GM19099 (cell line): ENCODE measurements around the gene RYR1.

Experiments used
- POLR2A ChIP-seq: IDR thresholded peaks from 3 replicates; pipeline ENCODE4 v1.6.1; 2011; ENCODE audit warnings: low read depth; ENCODE audit not compliant: insufficient read length; ENCODE audit errors: extremely low read depth

Gene RYR1

GRCh38 chr19:38561658-38562057 lies 128.2 kb downstream of the RYR1 start:
- no peak for TF ChIP-seq POLR2A

- no peak for TF ChIP-seq POLR2A
Measured at GRCh38 chr19:38562096-38562495, 128.6 kb downstream of the RYR1 start.

- TF ChIP-seq POLR2A: no peak
Measured at GRCh38 chr19:38563475-38563874, 130.0 kb downstream of the RYR1 start.

- TF ChIP-seq POLR2A: no peak
Measured at GRCh38 chr19:38564981-38565690, 131.6 kb downstream of the RYR1 start.

GRCh38 chr19:38565691-38566105 lies 132.2 kb downstream of the RYR1 start:
- TF ChIP-seq POLR2A: no peak

GRCh38 chr19:38569368-38569983 lies 136.0 kb downstream of the RYR1 start:
- no peak for TF ChIP-seq POLR2A

GRCh38 chr19:38571682-38572081 lies 138.2 kb downstream of the RYR1 start:
- TF ChIP-seq POLR2A: no peak

- no peak for TF ChIP-seq POLR2A
Measured at GRCh38 chr19:38577826-38578225, 144.3 kb downstream of the RYR1 start.

- TF ChIP-seq POLR2A: no peak
Measured at GRCh38 chr19:38580080-38580479, 146.6 kb downstream of the RYR1 start.

GRCh38 chr19:38583219-38583984 lies 149.9 kb downstream of the RYR1 start:
- no peak for TF ChIP-seq POLR2A

GRCh38 chr19:38583985-38584305 lies 150.5 kb downstream of the RYR1 start:
- no peak for TF ChIP-seq POLR2A

GRCh38 chr19:38587562-38587961 lies 154.1 kb downstream of the RYR1 start:
- no peak for TF ChIP-seq POLR2A

GRCh38 chr19:38588041-38588440 lies 154.6 kb downstream of the RYR1 start:
- TF ChIP-seq POLR2A: no peak

- no peak for TF ChIP-seq POLR2A
Measured at GRCh38 chr19:38592940-38593339, 159.4 kb downstream of the RYR1 start.

- no peak for TF ChIP-seq POLR2A
Measured at GRCh38 chr19:38596057-38596981, 162.8 kb downstream of the RYR1 start.
